NB4 (cell line): Measurements from ENCODE around the gene DLD.

Source experiments
- DNase-seq: peaks from one replicate; pipeline ENCODE4 v3.0.0; 2010; ENCODE audit warnings: low read depth
- H3K4me3 ChIP-seq: one replicate; pipeline ENCODE4 v1.5.1; 2011; ENCODE audit warnings: mild to moderate bottlenecking, low read depth, low read length, moderate library complexity
- MYC ChIP-seq: IDR thresholded peaks from 2 replicates; pipeline ENCODE4 v1.6.1; 2011; ENCODE audit warnings: low read depth, low read length
- POLR2A ChIP-seq: IDR thresholded peaks from 2 replicates; pipeline ENCODE4 v1.6.1; 2011; ENCODE audit warnings: mild to moderate bottlenecking; ENCODE audit not compliant: insufficient read length; ENCODE audit errors: extremely low read depth
- TF ChIP-seq, protein P1 (sequence below): IDR thresholded peaks from one replicate; pipeline ENCODE4 v1.5.1; 2012; ENCODE audit warnings: low read depth, low read length
- TF ChIP-seq, protein P2 (sequence below): IDR thresholded peaks from 2 replicates; pipeline ENCODE4 v1.6.1; 2011; ENCODE audit warnings: low read depth, low read length

Gene DLD

DNA sequence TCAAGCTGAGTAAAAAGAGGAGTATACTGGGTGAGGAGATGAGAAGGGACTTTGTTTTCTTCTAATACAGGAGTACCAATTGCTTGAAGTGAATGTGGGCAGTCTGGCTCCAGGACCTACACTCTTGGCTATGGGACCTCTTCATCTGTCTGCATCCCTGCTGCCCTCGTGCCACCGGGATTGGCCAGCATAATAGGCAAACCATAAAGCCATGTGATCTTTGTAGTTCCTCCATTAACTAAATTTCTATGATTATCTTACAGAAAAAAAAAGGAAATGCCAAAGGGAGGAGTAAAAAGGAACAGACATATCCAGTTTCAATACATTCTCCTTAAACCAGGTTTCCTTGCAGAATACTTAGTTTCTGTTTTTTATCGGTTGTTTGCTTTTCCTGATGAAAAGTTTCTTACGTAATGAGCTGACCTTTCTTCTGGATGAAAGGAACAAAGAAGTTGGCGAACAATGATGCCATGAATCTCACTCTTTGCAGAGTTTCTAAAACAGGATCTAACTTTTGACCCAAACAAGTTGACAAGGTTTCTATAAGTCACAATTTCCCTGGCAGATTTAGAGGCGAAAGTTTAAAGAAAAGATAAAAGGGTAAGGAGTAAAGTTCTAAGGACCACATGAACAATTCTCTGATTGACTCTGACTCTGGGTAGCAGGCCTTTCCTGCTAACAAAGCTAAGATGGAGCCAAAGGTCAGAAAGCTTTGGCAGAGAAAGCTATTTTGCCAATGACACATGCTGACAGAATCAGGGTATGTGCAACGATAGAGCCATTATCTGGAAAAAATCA, 57.9 kb downstream of the DLD start:
- no peak for DNase-seq
- TF ChIP-seq POLR2A = no peak
- no peak for TF ChIP-seq MYC
- TF ChIP-seq, protein P1, sequence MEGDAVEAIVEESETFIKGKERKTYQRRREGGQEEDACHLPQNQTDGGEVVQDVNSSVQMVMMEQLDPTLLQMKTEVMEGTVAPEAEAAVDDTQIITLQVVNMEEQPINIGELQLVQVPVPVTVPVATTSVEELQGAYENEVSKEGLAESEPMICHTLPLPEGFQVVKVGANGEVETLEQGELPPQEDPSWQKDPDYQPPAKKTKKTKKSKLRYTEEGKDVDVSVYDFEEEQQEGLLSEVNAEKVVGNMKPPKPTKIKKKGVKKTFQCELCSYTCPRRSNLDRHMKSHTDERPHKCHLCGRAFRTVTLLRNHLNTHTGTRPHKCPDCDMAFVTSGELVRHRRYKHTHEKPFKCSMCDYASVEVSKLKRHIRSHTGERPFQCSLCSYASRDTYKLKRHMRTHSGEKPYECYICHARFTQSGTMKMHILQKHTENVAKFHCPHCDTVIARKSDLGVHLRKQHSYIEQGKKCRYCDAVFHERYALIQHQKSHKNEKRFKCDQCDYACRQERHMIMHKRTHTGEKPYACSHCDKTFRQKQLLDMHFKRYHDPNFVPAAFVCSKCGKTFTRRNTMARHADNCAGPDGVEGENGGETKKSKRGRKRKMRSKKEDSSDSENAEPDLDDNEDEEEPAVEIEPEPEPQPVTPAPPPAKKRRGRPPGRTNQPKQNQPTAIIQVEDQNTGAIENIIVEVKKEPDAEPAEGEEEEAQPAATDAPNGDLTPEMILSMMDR = no peak
- TF ChIP-seq, protein P2, sequence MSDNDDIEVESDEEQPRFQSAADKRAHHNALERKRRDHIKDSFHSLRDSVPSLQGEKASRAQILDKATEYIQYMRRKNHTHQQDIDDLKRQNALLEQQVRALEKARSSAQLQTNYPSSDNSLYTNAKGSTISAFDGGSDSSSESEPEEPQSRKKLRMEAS = no peak
- H3K4me3 ChIP-seq = no peak overlapping the region

DNA sequence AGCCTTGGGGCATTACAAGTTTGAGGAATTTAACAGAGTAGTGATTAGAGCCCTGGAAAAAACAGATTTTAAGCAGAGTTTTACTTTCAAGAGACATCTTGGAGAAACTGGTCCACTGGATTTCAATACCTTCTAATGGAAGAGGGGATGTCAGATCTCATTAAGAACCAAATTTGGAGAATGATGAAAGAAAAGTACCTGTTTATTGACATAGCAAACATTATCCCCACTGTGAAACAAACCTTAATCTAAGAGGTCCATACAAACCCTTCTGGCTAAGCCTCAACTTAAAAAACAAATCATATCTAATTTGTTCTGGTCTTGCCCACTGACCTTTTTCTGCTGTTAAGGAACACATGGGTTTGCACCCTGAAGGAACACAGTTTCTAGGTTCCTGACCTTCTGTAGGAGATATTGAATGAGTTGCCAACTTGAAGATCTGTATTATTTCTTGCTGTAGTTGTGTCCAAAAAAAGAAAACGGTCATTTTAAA, 58.5 kb downstream of the DLD start:
- TF ChIP-seq MYC = no peak
- TF ChIP-seq, protein P2 = no peak
- TF ChIP-seq POLR2A = no peak
- TF ChIP-seq, protein P1 = no peak
- H3K4me3 ChIP-seq = no peak overlapping the region
- no peak for DNase-seq

DNA sequence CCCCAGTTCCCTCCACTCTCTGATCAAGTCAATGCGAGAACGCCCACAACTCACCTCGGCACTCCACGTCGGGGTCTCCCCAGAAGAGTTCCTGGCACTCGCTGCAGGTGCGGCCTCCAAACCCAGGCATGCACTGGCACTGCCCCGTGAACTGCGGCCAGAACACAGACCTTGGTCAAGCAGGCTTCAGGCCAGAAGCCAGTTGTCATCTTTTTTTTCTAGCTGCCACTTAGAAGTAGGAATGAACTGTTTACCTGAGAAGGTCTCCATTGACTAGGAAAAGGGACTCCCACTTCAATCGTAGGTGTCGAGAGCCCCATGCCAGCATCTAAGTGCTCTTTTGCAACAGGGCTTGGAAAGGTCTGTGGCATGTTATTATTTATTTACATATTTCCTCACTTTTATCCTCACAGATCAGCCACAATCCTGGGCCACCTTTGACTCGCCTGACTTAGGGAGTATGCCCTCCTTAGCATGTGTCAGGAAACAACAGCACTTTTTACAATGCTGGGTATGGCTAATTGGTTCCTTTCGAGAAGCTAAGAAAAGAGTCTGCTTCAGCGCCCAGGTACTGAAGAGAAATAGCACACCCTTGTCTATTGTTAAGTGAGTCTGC, 60.3 kb downstream of the DLD start:
- no peak for DNase-seq
- TF ChIP-seq, protein P2 = no peak
- TF ChIP-seq POLR2A (no peak), MYC (no peak)
- TF ChIP-seq, protein P1 = no peak
- no peak overlapping the region for H3K4me3 ChIP-seq

DNA sequence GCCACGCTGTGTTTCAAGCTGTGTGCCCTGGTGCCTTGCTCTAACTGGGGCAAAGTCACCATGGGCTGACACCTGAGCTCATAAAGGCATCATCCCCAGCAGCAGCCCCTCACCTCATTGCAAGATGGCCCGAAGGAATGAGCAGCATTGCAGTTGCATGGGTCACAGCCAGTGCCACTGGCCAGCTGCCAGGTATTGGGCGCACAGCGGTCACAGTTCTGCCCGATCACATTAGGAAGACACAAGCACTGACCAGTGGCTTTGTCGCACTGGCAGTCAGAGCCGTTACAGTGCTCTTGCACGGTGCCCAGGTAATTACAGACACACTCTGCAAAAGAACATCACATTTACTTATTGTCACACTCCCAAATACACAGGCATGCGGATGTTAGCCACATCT, 60.9 kb downstream of the DLD start:
- TF ChIP-seq, protein P1 = no peak
- TF ChIP-seq, protein P2 = no peak
- no peak for TF ChIP-seq POLR2A
- TF ChIP-seq MYC = no peak
- no peak for DNase-seq
- no peak overlapping the region for H3K4me3 ChIP-seq

DNA sequence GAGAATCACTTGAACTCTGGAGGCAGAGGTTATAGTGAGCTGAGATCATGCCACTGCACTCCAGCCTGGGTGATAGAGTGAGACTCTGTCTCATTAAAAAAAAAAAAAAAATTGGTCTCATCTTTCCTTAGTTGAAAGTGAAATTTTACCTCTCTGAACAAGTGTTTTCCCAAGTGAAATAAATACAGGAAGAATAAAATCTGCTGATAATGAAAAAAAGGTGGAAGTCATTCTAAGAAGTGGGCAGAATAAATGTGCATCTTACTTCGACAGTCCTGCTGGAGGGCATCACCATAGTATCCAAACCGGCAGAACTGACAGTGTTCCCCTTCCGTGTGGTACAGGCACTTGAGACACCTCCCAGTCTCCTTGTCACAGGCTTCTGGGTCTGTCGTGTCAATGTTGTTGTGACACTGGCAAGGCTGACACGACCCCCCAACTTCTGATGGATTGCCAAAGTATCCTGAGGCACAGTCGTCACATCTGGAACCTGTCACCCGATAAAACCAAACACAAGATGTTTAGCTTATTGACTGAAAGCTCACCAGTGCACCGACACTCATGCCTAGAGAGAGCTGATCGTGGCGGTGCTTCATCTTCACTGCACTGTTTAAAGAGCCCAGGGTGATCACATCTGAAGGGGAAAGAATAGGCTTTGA, 62.4 kb downstream of the DLD start:
- no peak overlapping the region for H3K4me3 ChIP-seq
- DNase-seq = no peak
- TF ChIP-seq MYC = no peak
- TF ChIP-seq, protein P1 = no peak
- TF ChIP-seq POLR2A = no peak
- TF ChIP-seq, protein P2 = no peak
